ENCODE measurements around the gene KANSL1.
"Not testable (repeated sequence)": the region's sequence is repeated elsewhere in the genome, so short reads cannot be mapped to it uniquely, and the experiment has no call there.

Gene KANSL1

DNA sequence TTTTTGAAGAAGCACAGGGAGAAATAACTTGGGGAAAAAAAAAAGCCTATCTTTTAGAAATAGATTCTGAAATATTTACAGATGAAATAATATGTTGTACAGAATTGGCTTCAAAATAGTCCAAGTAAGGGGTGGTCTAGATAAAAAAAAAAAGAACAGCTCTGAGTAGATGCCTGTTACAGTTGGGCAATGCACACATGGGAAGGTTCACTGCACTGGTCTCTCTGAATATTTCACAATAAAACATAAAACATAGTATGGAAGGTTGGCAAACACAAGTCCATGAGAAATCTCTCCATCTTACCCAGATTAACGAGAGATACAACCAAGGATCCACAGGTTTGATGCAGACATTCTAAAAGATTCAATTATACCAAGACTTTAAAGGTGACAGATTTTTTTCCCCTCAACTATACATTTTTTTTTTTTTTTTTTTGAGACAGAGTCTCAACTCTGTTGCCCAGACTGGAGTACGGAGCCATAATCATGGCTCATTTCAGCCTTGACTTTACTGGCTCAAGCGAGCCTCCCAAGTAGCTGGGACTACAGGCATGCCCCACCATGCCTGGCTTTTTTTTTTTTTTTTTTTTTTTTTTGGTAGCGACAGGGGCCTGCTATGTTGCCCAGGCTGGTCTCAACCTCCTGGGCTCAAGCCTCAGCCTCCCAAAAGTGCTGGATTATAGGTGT is 58.0 kb downstream of the KANSL1 start:
- no peak for DNase-seq

- no peak for DNase-seq
Observed at GRCh38 chr17:46129302-46129701, 63.9 kb downstream of the KANSL1 start.

- DNase-seq = no peak
Observed at GRCh38 chr17:46128453-46128852, 64.8 kb downstream of the KANSL1 start.

GRCh38 chr17:46127524-46127923 is 65.7 kb downstream of the KANSL1 start:
- no peak for DNase-seq

- no peak for DNase-seq
Observed at GRCh38 chr17:46126840-46127239, 66.4 kb downstream of the KANSL1 start.

GRCh38 chr17:46125831-46126230 is 67.4 kb downstream of the KANSL1 start:
- no peak for DNase-seq

DNA sequence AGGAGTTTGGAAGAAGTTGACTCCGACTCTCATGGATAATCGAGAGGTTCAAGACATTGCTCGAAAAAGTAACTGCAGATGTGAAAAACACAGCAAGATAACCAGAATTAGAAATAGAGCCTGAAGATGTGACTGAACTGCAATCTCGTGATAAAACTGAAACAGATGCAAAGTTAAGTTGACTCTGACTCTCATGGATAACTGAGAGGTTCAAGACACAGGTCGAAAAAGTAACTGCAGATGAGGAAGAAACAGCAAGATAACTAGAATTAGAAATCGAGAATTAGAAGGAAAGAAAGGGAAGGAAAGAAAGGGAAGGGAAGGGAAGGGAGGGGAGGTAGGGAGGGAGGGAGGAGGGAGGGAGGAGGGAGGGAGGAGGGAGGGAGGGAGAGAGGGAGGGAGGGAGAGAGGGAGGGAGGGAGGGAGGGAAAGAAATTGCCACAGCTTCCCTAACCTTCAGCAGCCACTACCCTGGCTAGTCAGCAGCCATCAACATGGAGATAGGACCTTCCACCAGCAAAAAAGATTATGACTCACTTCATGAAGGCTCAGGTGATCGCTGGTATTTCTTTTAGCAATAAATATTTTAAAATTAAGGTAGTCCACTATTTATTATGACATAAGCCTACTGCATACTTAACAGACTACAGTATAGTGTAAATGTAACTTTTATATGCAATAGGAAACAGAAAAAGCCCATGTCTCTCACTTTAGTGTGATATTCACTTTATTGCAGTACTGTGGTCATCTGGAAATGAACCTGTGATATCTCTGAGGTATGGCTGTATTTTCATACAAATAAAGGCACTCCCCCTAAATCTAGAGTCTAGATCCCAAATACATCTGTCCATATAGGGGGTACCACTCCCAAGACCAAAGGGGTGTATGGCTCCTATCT is 68.3 kb downstream of the KANSL1 start:
- no peak for DNase-seq

- DNase-seq = no peak
Observed at GRCh38 chr17:46123607-46124006, 69.6 kb downstream of the KANSL1 start.

GRCh38 chr17:46122486-46122871 is 70.8 kb downstream of the KANSL1 start:
- no peak for DNase-seq

- DNase-seq = no peak
Observed at GRCh38 chr17:46121841-46122485, 71.3 kb downstream of the KANSL1 start.

- no peak for DNase-seq
Observed at GRCh38 chr17:46121165-46121764, 72.0 kb downstream of the KANSL1 start.

DNA sequence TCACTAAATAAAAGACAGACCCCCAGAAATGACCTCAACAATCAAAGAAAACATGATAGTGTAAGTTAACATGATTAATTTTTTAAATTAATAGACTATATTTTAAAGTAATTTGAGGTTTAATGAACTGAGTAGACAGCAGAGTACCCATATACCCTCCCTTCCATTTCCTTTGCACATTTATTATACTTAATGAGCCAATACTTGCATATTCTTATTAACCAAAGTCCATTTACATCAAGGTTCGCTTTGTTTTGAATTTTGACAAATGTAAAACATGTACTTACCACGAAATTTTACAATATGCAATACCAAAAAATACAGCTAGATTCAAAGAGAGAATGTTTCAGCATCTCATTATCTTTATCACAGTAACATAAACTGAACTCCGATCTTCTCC is 72.7 kb downstream of the KANSL1 start:
- no peak for DNase-seq

DNA sequence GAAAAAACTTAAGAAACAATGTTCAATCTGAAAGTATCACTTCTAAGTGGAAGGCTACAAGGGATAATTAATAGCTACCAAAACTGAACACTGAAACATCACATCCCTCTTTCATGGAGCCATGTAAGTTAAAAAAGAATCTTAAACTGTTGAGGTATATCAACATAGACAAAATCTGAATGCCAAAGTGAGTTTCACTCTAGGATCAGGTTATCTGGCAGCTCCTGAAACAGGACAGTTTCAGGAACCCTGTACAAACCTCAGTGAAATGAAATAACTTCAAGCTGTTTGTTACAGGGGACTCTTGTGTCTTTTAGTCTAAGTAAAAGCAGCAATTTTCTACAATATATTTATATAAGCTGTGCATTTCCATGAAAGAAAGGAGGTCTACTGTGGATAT is 73.2 kb downstream of the KANSL1 start:
- DNase-seq = no peak

- DNase-seq = no peak
Observed at GRCh38 chr17:46118964-46119363, 74.3 kb downstream of the KANSL1 start.

GRCh38 chr17:46117850-46118696 is 75.2 kb downstream of the KANSL1 start:
- no peak for DNase-seq

DNA sequence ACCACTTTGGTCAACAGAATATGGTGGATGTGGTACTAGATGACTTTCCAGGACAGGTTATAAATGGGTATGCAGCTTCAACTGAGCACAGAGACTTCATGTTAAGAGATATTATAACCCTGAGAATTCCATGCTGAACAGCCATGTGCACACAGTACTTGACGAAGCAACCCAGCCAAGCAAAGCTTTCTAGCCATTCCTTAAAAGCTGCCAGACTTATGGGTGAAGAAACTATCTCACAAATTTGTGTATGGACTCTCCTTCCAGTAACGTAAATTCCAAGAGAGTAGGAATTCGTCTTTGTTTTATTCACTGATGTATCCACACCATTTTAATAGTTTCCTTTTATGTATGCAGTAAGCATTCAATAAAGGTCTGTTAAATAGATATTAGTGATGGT is 76.1 kb downstream of the KANSL1 start:
- DNase-seq = no peak

GRCh38 chr17:46115699-46116098 is 77.5 kb downstream of the KANSL1 start:
- no peak for DNase-seq

DNA sequence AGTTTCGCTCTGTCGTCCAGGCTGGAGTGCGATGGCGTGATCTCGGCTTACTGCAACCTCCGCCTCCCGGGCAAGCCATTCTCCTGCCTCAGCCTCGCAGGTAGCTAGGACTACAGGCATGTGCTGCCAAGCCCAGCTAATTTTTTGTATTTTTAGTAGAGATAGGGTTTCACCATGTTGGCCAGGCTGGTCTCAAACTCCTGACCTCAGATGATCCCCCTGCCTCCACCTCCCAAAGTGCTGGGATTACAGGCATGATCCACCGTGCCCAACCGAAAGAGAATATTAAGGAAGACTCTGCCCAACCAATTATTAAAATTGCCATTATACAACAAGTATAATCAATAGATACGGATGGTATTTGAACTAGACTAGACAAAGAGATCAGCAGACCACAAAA is 82.0 kb downstream of the KANSL1 start:
- DNase-seq = not testable (repeated sequence)

- DNase-seq = no peak
Observed at GRCh38 chr17:46110219-46110618, 83.0 kb downstream of the KANSL1 start.

DNA sequence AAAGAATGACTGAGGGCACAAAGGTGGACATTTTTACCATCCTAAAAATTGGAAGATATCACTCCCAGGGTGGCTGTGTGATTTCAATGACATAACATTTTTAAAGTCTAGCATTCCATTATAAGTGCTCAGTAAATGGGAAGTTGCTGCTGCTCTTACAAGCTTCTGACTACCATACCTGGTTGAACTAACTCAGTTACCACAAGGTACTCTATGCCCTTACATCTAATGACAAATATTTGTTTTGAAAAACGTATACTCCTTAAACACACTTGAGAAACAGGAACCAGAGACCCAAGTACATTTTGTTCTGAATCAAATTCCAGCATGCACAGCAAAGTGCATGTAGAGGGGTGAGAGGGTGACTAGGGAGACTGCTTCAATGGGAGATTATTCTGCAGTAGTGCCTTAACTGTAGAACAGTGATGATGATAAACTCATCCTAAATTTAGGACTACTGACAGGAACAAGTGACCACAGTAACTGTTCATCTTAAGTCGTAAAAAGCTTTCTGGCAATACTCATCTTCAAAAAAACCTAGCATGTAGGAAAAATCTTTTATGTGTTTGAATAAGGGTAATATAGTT is 83.5 kb downstream of the KANSL1 start:
- no peak for DNase-seq

DNA sequence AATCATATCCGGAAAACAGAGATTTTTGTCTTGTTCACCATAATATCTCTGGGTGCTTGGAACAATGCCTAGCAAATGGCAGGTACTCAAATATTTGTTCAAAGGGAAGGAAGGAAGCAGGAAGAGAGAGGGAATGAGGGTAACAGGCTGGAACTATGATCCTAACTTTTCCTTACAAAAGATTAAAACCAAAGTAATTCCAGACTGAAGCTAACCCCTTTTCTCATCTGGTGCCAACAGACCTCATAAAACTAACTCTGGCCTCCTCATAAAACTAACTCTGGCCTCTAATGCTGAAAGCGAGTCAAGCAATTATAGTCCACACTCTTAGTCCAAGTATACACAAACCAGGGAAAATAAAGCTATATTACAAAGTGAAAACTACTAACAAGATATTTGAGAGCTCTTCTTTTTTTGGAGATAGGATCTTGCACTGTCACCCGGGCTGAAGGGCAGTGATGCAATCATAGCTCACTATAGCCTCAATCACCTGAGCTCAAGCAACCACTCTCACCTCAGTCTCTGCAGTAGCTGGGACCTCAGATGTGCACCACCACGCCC is 84.6 kb downstream of the KANSL1 start:
- no peak for DNase-seq

DNA sequence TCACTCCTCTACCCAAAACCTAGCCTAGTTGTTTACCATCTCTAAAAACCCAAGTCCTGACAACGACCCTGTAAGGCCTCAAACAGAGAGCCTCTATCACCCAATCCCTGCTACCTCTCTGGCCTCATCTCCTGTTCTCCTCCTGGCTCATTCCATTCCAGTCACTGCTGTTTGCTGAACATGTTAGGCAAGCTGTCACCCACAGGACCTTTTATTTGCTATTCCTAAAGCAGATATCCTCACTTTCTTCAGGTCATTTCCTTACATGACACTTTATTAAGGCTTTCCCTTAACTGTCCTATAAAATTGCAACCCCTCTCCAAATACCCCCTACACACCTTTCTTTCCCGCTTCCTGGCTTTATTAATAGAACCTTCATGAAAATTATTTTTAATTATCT is 85.1 kb downstream of the KANSL1 start:
- DNase-seq = no peak
